HuH-7.5 (cell line): Measurements from ENCODE around the gene NUP214.
"Not testable (repeated sequence)": the region's sequence is repeated elsewhere in the genome, so short reads cannot be mapped to it uniquely, and the experiment has no call there.

Source experiments
- DNase-seq: peaks from one replicate; pipeline ENCODE4 v3.0.0; 2011; ENCODE audit warnings: low spot score

Gene NUP214

GRCh38 chr9:131234799-131235479, 109.6 kb downstream of the NUP214 start:
- no peak for DNase-seq

GRCh38 chr9:131235480-131235851, 110.1 kb downstream of the NUP214 start:
- no peak for DNase-seq

- DNase-seq, result no peak
Observed at GRCh38 chr9:131236161-131236560, 110.8 kb downstream of the NUP214 start.

- no peak for DNase-seq
Observed at GRCh38 chr9:131236761-131237160, 111.4 kb downstream of the NUP214 start.

GRCh38 chr9:131237291-131237690, 111.9 kb downstream of the NUP214 start:
- DNase-seq, result no peak

GRCh38 chr9:131237931-131238401, 112.6 kb downstream of the NUP214 start:
- DNase-seq, result no peak

GRCh38 chr9:131238402-131239021, 113.1 kb downstream of the NUP214 start:
- DNase-seq, result no peak

- DNase-seq, result no peak
Observed at GRCh38 chr9:131239161-131239975, 114.0 kb downstream of the NUP214 start.

GRCh38 chr9:131240047-131240921, 114.9 kb downstream of the NUP214 start:
- no peak for DNase-seq

GRCh38 chr9:131244331-131244730, 118.9 kb downstream of the NUP214 start:
- DNase-seq, result not testable (repeated sequence)

GRCh38 chr9:131246618-131247017, 121.2 kb downstream of the NUP214 start:
- DNase-seq, result no peak

GRCh38 chr9:131252120-131252519, 126.7 kb downstream of the NUP214 start:
- no peak for DNase-seq

- no peak for DNase-seq
Observed at GRCh38 chr9:131253891-131254491, 128.6 kb downstream of the NUP214 start.

- no peak for DNase-seq
Observed at GRCh38 chr9:131254626-131255025, 129.2 kb downstream of the NUP214 start.

GRCh38 chr9:131255676-131256197, 130.4 kb downstream of the NUP214 start:
- DNase-seq, result no peak

GRCh38 chr9:131257266-131258025, 132.1 kb downstream of the NUP214 start:
- no peak for DNase-seq

GRCh38 chr9:131258186-131258585, 132.8 kb downstream of the NUP214 start:
- DNase-seq, result no peak

- DNase-seq, result no peak
Observed at GRCh38 chr9:131258698-131259431, 133.5 kb downstream of the NUP214 start.

- DNase-seq, result no peak
Observed at GRCh38 chr9:131259432-131259898, 134.1 kb downstream of the NUP214 start.
